Breast epithelium (tissue), 4 donors: Measurements from ENCODE around the gene TRPV2. TPM values are rescaled to one million over a fixed set of nuclear protein-coding genes. Genes with fewer than 3 reads are reported as not detected.

ENCODE experiments used
- DNase-seq, 2 donors: peaks; one replicate each; pipeline ENCODE4 v3.0.0-alpha.2; 2019; ENCODE audit warnings: low spot score in 2 of 2
- H3K27ac ChIP-seq, 2 donors: fragments of 200-600 bp; sonication (generic) in 1 of 2; one replicate each; pipeline ENCODE4 v1.5.1; 2016 to 2019; ENCODE audit warnings: mild to moderate bottlenecking in 1 of 2
- H3K27me3 ChIP-seq, 2 donors: fragments of 200-600 bp; sonication (generic) in 1 of 2; one replicate each; pipeline versions ENCODE4 v1.5.1 to v1.6.0; 2017 to 2019; ENCODE audit warnings: control low read depth in 1 of 2, mild to moderate bottlenecking in 1 of 2
- H3K36me3 ChIP-seq: fragments of 200-600 bp; one replicate; pipeline ENCODE4 v1.5.1; 2019
- H3K4me1 ChIP-seq, 2 donors: fragments of 200-600 bp; sonication (generic); one replicate each; pipeline ENCODE4 v1.5.1; 2016 to 2019; ENCODE audit warnings: control low read depth in 1 of 2
- H3K4me3 ChIP-seq, 3 donors: fragments of 200-600 bp; sonication (generic); 1 replicate in 2 of 3; 2 replicates in 1 of 3; pipeline ENCODE4 v1.5.1; 2016 to 2019; ENCODE audit warnings: mild to moderate bottlenecking in 3 of 3, moderate library complexity in 2 of 3
- H3K9me3 ChIP-seq, 2 donors: fragments of 200-600 bp; sonication (generic) in 1 of 2; one replicate each; pipeline ENCODE4 v1.5.1; 2016 to 2019; ENCODE audit warnings: control low read depth in 1 of 2
- POLR2A ChIP-seq: fragments of 450-650 bp; IDR thresholded peaks from one replicate; pipeline ENCODE4 v1.6.1; 2016; ENCODE audit warnings: antibody characterized with exemption, mild to moderate bottlenecking, moderate library complexity
- POLR2AphosphoS5 ChIP-seq, 3 donors: sonication (generic); formaldehyde crosslinking; IDR thresholded peaks; one replicate each; pipeline ENCODE4 v1.6.1; 2017; ENCODE audit warnings: antibody characterized with exemption in 3 of 3
- intact Hi-C: fragments of 100-400 bp; cut with DNase I; formaldehyde crosslinking; loops from one replicate; pipeline ENCODE4 v1.15.1; 2023; ENCODE audit warnings: low total_unique reads
- total RNA-seq, 3 donors: library from RNA; depleted of rRNA; stranded (reverse); fragments of >200 nt; gene quantifications; one replicate each; pipeline ENCODE4 v1.1.0, GENCODE V29; 2016
- TF ChIP-seq, protein P1 (sequence below), 3 donors: fragments of 450-650 bp; IDR thresholded peaks; one replicate each; pipeline ENCODE4 v1.5.1; 2016 to 2017; ENCODE audit warnings: antibody characterized with exemption in 3 of 3, mild to moderate bottlenecking in 3 of 3, moderate library complexity in 3 of 3

Gene TRPV2
- total RNA-seq, 3 donors from 2014 or later, result 6.6 to 14.2 (median 11.3) TPM

DNA sequence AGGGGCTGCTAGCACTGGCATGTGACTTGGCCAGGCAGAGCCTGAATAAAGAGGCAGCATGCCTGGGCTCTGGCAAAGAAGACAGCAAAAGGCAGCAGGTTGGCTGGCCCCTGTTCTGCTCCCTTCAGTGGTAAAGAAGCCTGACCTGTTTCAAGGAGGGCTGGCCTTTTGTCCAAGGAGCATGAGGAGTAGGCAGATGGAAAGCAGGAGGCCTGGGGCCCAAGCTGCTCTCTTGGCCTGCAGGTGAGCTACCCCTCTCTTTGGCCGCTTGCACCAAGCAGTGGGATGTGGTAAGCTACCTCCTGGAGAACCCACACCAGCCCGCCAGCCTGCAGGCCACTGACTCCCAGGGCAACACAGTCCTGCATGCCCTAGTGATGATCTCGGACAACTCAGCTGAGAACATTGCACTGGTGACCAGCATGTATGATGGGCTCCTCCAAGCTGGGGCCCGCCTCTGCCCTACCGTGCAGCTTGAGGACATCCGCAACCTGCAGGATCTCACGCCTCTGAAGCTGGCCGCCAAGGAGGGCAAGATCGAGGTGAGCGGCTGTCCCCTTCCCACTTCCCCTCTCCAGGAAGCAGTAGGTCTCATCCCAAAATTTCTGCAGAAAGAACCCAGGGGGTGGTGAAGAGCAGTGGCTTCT, 8.0 kb downstream of the TRPV2 start:
- no peak overlapping the region for H3K27ac ChIP-seq
- TF ChIP-seq, protein P1, sequence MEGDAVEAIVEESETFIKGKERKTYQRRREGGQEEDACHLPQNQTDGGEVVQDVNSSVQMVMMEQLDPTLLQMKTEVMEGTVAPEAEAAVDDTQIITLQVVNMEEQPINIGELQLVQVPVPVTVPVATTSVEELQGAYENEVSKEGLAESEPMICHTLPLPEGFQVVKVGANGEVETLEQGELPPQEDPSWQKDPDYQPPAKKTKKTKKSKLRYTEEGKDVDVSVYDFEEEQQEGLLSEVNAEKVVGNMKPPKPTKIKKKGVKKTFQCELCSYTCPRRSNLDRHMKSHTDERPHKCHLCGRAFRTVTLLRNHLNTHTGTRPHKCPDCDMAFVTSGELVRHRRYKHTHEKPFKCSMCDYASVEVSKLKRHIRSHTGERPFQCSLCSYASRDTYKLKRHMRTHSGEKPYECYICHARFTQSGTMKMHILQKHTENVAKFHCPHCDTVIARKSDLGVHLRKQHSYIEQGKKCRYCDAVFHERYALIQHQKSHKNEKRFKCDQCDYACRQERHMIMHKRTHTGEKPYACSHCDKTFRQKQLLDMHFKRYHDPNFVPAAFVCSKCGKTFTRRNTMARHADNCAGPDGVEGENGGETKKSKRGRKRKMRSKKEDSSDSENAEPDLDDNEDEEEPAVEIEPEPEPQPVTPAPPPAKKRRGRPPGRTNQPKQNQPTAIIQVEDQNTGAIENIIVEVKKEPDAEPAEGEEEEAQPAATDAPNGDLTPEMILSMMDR (IDR thresholded peaks at IDR 0.05), result no peak
- TF ChIP-seq POLR2A, result no peak
- TF ChIP-seq POLR2AphosphoS5 (IDR thresholded peaks at IDR 0.05), result no peak
- no peaks in the 10 kb centered on the region for H3K36me3 ChIP-seq
- no peaks in the 10 kb centered on the region for H3K27me3 ChIP-seq
- H3K4me3 ChIP-seq, result no peak overlapping the region
- intact Hi-C loops, result no loop called here
- no peaks in the 10 kb centered on the region for H3K9me3 ChIP-seq
- DNase-seq, result no peak
- no peaks in the 10 kb centered on the region for H3K4me1 ChIP-seq

DNA sequence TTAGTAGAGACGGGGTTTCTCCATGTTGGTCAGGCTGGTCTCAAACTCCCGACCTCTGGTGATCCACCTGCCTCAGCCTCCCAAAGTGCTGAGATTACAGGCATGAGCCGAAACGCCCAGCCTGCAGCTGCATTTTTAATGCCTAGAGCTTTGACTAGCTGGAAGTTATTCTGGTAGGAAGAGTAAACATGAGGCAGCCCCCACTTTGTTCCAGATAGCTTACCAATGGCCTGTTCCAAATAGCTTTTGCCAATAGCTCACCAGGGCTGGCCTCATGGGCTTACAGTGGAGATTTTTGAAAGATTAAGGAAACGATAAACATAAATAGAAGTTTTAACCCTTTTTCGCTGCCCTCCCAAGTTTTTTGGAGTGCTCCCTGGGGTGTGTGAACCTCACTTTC, 9.8 kb downstream of the TRPV2 start:
- TF ChIP-seq, protein P1 (IDR thresholded peaks at IDR 0.05), result no peak
- TF ChIP-seq POLR2AphosphoS5 (IDR thresholded peaks at IDR 0.05), result no peak
- TF ChIP-seq POLR2A, result no peak
- no peak overlapping the region for H3K4me3 ChIP-seq
- H3K36me3 ChIP-seq, result no peaks in the 10 kb centered on the region
- intact Hi-C loops, result loop anchor here (5.0 kb wide), 1 partner anchor 1307 kb away; no protein-coding TSS in a partner anchor
- H3K9me3 ChIP-seq, result no peaks in the 10 kb centered on the region
- H3K4me1 ChIP-seq, result no peaks in the 10 kb centered on the region
- H3K27ac ChIP-seq, result no peak overlapping the region
- H3K27me3 ChIP-seq, result no peaks in the 10 kb centered on the region
- no peak for DNase-seq

DNA sequence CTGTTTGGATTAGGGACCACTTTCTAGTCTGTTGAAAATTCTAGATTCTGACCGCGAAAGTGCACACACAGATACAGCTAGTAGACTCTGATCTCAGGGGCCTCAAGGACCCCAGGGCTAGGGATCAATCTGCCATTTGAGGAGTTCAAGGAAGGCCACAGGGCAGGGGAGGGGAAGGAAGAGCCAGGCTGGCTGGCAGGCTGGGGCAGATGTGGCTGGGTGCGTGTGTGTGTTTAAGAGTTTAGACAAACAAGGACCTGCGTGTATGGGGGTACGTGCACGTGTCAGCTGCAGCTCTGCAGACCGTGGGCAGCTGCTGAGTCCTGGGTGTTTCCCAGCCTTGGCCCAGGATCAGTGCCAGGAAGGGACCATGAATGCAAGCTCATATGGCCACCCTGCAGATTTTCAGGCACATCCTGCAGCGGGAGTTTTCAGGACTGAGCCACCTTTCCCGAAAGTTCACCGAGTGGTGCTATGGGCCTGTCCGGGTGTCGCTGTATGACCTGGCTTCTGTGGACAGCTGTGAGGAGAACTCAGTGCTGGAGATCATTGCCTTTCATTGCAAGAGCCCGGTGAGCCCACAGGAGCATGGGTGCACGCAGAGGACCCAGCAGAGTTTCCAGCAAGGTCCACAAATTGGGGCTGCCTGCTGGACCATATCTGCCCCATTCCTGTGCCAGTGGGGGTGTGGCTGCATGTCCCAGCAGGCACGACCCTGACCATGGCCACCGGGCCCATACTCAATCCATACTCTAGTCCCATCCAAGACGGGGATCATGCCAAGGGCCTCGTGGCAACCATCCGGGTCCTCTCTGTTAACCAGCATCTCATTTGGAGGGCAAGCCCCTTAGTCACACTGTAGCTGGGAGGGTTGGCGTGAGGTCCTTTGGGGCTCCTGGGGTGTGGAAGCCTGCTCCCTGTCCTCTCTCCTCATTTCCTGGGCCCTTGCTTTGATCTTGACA, 10.6 kb downstream of the TRPV2 start:
- no peak for DNase-seq
- TF ChIP-seq, protein P1 (IDR thresholded peaks at IDR 0.05), result no peak
- TF ChIP-seq POLR2AphosphoS5 (IDR thresholded peaks at IDR 0.05) (no peak), POLR2A (no peak)
- Histone ChIP-seq H3K9me3 (no peaks in the 10 kb centered on the region), H3K4me1 (no peaks in the 10 kb centered on the region), H3K4me3 (no peak overlapping the region), H3K36me3 (no peaks in the 10 kb centered on the region), H3K27ac (no peak overlapping the region), H3K27me3 (no peaks in the 10 kb centered on the region)
- intact Hi-C loops, result loop anchor here (5.0 kb wide), 1 partner anchor 1306 kb away; no protein-coding TSS in a partner anchor

DNA sequence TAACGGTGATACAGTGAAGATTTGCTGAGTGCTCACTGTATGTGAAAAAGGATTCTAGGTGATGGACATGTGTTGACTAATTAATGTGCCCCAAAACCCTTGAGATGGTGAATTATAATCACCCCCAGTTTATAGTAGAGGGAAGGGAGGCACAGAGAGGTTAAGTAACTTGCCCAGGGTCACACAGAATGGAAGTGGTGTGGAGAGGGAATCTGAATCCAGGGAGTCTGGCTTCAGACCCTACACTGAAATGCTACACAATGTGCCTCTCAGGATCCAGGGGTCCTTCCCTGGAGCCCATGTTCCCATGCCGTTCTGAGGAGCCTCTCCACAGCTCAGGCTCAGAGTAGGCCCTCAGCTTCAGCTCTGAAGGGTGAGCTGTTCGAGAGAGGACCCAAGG, 11.6 kb downstream of the TRPV2 start:
- no peaks in the 10 kb centered on the region for H3K9me3 ChIP-seq
- H3K4me3 ChIP-seq, result no peak overlapping the region
- intact Hi-C loops, result loop anchor here (5.0 kb wide), 1 partner anchor 1305 kb away; no protein-coding TSS in a partner anchor
- H3K27ac ChIP-seq, result no peak overlapping the region
- DNase-seq, result no peak
- no peaks in the 10 kb centered on the region for H3K27me3 ChIP-seq
- no peaks in the 10 kb centered on the region for H3K4me1 ChIP-seq
- H3K36me3 ChIP-seq, result no peaks in the 10 kb centered on the region
- TF ChIP-seq, protein P1 (IDR thresholded peaks at IDR 0.05), result no peak
- TF ChIP-seq POLR2AphosphoS5 (IDR thresholded peaks at IDR 0.05) (no peak), POLR2A (no peak)
